GM18505 (cell line): Measurements from ENCODE around the gene PCNX3.

Experiments used
- ATAC-seq: cut with Tn5 transposase; IDR thresholded peaks from one replicate; pipeline ENCODE4 v1.9.1; 2021; ENCODE audit not compliant: unreplicated experiment
- POLR2A ChIP-seq: IDR thresholded peaks from 4 replicates; pipeline ENCODE4 v1.6.1; 2011; ENCODE audit warnings: borderline replicate concordance; ENCODE audit not compliant: insufficient read depth, insufficient read length; ENCODE audit errors: extremely low read depth

The PCNX3 gene

GRCh38 chr11:65598258-65598699 lies 17.3 kb upstream of the PCNX3 start:
- no peak for ATAC-seq
- TF ChIP-seq POLR2A = no peak

- ATAC-seq = no peak
- no peak for TF ChIP-seq POLR2A
Observed at GRCh38 chr11:65599216-65599954, 16.2 kb upstream of the PCNX3 start.

- no peak for TF ChIP-seq POLR2A
- no peak for ATAC-seq
Observed at GRCh38 chr11:65599955-65600246, 15.7 kb upstream of the PCNX3 start.

- no peak for TF ChIP-seq POLR2A
- ATAC-seq = no peak
Observed at GRCh38 chr11:65604258-65604657, 11.3 kb upstream of the PCNX3 start.

GRCh38 chr11:65606876-65607613 lies 8.5 kb upstream of the PCNX3 start:
- ATAC-seq = no peak

GRCh38 chr11:65607614-65608426 lies 7.8 kb upstream of the PCNX3 start:
- no peak for TF ChIP-seq POLR2A

More at GRCh38 chr11:65606876-65607613, 8.5 kb upstream of the PCNX3 start:
- TF ChIP-seq POLR2A = no peak

DNA sequence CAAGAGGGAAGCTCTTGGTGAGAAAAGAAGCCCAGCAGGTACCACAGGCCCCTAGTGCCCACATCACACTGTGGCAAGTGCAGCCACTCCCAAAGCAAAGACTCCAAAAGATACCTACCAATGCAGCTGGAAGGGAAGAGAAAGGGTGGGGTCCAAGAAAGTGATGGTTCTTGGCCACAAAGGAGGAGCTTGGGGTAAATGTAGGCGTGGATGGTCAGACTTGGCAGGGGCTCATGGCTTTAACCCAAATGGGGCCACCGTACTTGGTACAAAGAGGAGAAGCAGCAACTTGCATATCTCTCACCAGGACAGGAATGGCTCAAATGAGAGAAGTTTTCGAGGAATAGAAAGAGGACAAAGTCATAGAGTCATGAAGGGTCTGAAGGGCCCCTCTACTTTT lies 6.3 kb upstream of the PCNX3 start:
- ATAC-seq = no peak
- TF ChIP-seq POLR2A = no peak

More at GRCh38 chr11:65607614-65608426, 7.8 kb upstream of the PCNX3 start:
- ATAC-seq = no peak

DNA sequence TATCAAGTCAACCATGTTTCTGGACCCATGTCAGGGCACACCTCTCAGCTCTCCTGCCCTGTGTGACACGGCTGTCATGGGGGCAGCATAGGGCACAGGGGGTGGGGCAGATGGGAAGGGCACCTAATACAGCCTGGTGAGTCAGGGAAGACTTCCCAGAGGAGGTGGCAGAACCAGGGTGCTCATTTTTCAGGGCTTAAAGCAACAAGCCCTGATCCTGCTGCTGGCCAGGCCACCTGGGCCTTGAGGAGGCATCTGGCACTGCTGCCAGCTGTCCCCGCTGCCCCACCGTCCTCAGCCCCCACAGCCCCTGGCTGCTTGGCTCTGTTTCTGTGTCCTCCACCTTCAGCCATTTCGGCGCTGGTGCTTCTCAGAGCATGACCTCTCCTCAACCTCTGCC lies 5.9 kb upstream of the PCNX3 start:
- ATAC-seq = no peak
- TF ChIP-seq POLR2A = no peak

DNA sequence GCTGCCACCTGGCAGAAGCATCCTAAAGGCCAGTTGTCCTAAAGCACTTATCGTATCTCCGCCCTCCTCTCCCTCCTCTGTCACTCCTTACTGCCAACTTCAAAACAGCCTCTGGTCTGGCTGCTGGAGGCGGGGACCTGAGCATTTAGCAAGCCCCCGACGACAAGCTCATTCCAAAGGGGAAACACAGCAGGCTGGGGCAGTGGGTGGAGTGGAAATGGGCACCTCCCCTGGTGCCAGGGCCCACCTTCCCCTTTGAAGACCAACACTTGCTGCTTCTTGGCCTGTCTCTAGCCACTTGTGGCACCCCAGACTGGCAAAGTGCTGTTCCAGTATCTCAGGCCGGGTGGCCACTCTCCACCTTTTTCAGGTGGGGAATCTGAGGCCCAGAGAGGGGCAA lies 5.2 kb upstream of the PCNX3 start:
- ATAC-seq = no peak

DNA sequence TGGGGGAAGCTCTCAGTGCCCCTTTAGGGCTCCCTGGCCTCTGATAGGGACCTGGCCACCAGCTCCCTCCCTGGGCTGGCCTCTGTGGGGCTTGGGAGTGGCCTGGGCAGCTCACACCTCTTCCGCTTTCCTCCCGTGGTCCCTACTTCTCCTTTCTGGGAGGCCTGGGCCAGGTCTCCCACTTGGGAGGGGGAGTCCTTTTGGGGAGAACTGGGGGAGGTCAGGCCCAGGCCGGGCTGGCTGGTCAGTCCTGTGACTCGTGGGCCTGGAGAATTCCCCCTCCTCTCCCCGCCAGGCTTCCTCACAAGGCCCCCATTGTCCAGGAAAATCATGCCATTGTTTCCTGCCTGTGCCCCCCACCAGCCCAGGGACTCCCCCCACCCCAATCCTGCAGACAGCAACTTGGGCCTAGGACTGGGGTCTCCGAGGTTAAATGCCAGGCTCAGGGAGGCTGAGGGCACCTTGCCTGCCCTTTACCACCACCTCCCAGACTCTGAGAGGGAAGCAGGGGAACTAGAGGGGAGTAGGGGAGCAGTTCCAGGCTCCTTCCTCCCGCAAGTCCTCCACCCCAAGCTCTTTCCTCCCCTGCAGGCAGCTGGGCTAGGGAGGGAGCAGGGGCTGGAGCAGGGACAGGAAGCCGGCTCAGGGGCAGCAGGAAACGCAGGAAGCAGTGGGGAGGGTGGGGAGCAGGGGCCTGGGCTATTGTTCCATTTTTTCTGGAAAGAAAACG lies 4.4 kb upstream of the PCNX3 start:
- ATAC-seq = no peak
- TF ChIP-seq POLR2A = no peak

More for the DNA sequence above, 5.2 kb upstream of the PCNX3 start:
- no peak for TF ChIP-seq POLR2A

DNA sequence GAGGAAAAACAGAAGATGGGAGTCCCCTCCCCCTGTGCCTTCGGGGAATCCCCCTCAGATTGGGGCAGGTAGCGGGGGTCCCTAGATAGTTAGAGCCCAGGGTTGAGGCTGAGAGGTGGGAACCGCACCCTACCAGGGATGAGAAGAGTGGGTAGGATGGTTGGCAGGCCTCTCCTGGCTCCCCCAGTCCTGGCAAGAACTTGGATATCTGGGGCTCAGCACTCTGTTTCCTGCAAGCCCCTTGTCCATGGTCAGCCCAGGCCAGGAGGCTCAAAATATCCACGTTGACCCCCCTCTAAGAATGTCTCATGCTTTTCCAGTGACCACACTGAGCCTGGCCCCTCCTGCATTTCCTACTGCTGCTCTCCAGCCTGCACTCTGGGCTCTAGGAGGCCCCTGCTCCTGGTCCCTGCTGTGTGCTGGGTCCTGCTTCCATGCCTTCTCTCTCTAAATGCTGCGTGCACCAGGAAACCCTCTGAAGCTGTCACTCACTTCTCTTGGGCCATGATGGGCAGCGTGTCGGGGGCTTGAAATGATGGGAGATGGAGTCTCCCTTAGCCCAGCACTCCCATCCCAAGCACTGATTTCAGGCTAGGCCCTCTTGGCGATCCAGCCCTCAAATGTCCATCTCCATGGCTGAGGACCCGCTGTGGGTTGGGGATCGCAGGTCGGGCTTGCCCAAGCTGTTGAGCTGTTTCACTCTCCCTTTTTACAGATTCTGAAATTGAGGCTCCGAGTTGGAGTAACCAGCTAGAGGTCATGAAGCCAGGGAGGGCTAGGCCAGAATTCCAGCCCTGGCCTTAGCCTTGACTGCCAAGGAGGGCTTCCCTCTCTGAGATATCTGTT lies 3.6 kb upstream of the PCNX3 start:
- TF ChIP-seq POLR2A = no peak
- no peak for ATAC-seq

GRCh38 chr11:65612691-65613090 lies 2.9 kb upstream of the PCNX3 start:
- no peak for TF ChIP-seq POLR2A
- no peak for ATAC-seq
